NCI-H1092 (cell line): ENCODE data around the gene TTC21B.
"Not testable (repeated sequence)": the region's sequence is repeated elsewhere in the genome, so short reads cannot be mapped to it uniquely, and the experiment has no call there.

Experiments used
- DNase-seq: peaks from one replicate; lab custom pipeline; 2025; lab: John Stamatoyannopoulos, UW

TTC21B gene

DNA sequence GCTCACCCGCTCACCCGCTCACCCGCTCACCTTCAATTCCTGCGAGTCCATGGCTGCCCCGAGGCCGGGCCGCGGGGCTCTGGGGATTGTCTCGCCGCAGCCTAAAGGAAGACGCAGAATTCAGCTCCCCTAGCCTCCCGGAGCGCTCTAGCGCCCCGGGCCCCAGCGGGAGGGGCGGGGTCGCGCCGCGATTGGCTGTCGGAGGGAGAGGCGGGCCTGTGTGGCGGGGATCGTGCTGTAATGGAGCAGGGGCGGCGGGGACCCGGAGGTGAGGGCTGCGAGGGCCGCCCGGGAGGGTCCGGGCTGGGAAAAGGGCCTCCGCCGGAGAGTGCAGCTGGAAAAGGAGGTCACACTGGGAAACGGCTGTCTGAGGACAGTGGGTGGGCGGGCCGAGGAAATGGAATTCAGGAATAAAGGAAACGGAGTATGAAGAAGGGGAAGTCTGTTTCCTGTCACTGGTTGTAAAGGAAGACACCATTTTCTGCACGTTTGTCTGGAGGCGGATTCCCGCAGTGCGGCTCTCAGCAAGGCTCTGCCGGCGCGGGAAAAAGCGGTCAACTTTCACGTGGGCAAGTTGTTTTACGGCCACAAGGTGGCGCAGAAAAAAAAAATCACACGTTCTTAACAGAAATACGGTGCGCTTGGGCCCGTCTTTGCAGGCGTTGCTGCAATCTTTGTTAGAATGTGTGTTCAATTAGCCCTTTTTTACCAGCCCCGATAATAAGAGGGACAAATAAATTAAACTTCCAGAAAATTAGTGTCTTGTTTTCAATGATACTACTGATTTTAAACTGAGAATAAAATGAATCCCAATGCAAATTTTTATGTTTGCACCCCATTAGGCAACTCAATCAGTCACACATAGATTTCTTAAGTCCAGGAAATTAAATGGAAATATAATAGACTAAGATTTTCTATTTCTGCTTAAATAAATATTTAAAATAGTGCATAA lies at the start of gene TTC21B:
TTC21B (minus strand) TSS at position 122 of the 952 bp plus-strand sequence; CDS start at position 51, 71 bp downstream.
- DNase-seq: peak; percentile 89

DNA sequence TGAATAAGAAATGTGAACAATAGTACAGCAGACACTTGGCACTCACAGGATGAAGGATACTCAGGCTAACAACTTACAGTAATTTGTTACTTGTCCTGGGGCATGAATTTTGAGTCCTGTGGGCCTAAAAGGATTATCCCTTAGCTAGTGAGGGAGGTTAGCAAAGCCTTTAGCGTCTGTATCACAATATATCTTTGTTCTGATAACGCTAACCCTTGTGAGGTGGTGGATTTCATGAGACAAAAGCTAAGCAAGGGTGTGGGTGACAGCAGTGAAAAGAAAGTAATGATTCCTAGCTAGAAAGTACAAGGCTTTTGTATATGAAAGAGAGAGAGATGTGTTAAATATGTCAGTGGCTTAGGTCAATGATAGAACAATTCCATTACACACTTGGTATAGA lies 46.8 kb upstream of the TTC21B start:
- DNase-seq: no peak

DNA sequence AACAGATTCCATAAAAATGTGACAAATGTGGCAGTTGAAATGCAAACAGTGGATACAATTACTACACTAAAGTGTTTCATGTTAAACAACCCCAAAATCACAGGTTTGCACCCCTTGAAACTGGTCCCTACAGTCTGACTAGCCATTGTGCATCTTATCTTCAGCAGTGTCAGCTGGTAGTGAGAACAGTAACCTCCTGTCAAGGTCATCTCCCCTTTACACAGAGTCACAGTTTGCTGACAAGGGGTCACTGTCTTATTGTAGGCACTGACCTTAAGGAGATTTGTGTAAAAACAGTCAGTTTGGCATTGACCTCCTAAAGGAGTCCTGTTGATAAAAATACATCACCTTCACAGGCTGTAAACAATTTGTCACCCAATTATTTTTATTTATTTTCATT lies 37.3 kb upstream of the TTC21B start:
- no peak for DNase-seq

DNA sequence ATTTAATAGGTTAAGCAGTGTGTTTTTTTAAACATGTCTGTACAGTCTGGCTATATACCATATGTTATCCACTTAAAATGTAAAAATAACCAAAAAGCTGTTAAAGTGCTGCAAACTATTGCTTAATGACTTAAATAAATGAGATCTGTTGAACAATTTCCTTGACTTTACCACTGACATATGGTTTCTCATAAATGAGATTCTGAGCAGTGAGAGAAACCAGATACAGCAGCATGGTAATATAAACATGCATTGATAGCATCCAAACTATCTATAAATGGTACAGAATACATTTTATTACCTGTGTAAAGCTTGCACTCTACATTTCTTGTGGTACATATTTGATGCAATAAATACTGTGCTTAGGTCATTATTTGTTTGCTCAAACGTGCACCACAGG lies 36.3 kb upstream of the TTC21B start:
- DNase-seq: no peak

DNA sequence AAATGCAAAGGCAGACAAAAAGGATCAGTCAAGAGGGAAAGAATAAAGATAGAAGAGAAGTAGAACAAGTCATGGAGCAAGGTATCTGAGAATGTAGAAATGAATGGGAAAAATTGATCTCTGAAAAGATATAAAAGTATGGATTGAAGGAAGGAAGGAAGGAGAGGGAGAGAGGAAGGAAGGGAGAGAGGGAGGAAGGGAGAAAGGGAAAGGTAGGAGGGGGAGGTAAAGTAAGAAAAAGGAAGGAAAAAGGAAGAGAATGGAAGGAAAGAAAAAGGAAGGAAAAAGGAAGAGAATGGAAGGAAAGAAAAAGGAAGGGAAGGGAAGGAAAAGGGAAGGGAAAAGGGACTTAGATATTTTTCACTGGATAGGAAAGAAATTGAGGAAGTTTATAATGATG lies 31.5 kb upstream of the TTC21B start:
- DNase-seq: no peak

DNA sequence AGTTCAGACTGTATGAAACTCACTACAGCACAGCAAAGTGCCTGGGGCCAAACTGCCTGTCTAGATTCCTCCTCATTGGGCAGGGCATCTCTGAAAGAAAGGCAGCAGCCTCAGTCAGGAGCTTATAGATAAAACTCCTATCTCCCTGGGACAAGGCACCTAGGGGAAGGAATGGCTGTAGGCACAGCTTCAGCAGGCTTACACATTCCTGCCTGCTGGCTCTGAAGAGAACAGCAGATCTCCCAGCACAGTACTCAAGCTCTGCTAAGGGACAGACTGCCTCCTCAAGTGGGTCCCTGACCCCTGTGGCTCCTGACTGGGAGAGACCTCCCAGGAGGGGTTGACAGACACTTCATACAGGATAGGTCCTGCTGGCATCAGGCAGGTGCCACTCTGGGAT lies 18.6 kb upstream of the TTC21B start:
- DNase-seq: not testable (repeated sequence)

DNA sequence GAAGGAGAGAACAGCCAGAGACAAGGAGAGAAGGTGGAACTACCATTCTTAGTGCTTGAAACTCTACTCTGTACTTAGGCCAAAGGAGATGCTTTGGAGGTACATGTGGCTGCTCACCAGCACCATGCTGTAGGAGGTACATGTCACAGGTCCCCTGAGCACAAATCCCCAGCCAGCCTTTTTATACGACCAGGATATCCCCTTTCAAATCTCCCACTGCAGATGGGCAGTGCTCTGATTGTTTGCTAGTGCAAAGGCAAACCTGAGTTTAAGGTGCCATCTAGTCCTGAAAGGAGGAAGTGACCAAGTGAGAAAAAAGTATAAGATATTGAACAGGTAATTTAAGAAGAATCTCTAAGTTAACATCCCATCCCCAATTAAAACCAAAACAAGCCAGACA lies 17.1 kb upstream of the TTC21B start:
- DNase-seq: no peak

DNA sequence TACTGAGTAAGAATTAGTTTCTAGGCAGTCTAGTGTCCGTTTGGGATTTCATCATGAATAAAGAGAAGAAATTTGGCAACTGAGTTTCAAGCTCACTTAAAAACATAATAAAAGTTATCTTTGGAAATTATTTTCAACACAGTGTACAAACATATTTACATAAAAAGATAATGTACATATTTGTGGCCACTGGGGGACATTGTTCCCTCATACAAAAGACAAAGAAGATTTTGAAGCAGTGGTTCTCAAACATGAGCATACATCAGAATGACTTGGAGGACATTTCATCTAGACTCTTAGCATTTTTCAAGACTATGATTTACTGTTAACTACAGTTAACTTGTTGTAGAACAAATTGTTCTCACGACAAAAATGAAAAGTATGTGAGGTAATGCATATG lies 15.7 kb upstream of the TTC21B start:
- DNase-seq: no peak

DNA sequence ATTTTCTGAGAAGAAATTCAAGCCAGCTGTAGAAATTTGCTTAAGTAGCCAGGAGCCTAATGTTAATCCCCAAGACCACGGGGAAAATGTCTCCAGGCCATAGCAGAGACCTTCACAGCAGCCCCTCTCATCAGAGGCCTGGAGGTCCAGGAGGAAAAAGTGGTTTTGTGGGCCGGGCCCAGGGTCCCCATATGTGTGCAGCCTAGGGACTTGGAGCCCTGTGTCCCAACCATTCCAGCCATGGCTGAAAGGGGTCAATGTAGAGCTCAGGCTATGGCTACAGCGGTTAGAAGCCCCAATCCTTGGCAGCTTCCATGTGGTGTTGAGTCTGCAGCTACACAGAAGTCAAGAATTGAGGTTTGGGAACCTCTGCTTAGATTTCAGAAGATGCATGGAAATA lies 14.2 kb upstream of the TTC21B start:
- no peak for DNase-seq

DNA sequence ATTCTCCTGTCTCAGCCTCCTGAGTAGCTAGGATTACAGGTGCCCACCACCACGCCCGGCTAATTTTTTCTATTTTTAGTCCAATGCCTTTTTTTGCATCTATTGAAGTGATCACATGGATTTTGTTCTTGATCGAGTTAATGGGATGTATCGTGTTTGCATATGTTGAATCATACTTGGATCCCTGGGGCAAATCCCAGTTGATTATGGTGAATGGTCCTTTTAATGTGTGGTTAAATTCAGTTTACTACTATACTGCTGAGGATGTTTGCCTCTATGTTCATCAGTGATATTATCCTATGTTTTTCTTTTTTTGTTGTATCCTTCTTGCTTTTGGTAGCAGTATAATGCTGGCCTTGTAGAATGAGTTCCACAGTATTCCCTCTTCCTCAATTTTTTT lies 8.2 kb upstream of the TTC21B start:
- DNase-seq: no peak

DNA sequence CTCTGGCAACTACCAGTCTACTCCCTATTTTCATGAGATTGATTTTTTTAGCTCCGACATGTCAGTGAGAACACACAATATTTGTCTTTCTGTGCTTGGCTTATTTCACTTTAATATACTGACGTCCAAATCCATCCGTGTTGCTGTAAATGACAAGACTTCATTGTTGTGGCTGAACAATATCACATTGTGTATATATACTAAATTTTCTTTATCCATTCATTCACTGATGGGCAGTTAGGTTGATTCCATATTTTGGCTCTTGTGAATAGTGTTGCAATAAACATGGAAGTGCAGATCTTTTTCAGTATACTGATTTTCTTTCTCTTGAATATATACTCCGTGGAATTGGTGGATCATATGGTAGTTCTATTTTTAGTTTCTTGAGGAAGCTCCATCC lies 5.8 kb upstream of the TTC21B start:
- no peak for DNase-seq

DNA sequence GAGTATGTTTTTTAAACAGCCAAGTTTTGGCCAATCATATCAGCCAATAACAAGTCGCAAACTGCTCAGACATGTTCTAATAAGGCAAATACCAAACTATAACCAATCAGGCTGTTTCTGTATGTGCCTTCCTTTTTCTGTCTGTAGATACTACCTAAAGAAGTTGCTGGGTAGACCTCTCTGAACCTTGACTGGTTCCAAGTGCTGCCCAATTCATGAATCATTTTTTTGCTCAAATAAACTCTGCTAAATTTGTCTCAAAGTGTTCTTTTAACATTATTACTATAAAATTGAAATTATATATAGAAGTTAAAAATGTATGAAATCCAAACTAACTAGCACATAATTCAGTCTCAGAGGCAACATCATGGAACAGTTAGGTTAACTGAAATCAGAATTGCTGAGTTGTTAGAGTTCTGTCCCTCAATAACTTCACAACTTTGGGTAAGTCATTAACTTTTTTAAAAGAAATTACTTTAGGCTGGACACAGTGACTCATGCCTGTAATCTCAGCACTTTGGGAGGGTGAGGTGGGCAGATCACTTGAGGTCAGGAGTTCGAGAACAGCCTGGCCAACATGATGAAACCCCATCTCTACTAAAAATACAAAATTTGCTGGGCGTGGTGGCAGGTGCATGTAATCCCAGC lies 4.9 kb upstream of the TTC21B start:
- DNase-seq: no peak

DNA sequence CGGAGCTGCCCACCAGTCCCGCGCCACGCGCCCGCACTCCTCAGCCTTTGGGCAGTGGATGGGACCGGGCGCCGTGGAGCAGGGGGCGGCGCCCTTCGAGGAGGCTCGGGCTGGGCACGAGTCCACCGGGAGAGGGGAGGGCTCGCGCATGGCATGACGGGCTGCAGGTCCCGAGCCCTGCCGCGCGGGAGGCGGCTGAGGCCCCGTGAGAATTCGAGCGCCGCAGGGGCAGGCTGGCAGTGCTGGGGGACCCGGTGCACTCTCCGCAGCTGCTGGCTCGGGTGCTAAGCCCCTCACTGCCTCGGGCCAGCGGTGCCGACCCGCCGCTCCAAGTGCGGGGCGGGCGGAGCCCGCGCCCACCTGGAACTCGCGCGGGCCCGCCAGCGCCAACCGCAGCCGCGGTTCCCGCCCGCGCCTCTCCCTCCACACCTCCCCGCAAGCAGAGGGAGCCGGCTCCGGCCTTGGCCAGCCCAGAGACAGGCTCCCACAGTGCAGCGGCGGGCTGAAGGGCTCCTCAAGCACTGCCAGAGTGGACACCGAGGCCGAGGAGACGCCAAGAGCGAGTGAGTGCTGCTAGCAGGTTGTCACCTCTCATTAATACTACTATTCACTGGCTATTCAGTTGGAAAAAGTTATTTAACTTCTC lies 3.6 kb upstream of the TTC21B start:
- DNase-seq: peak; percentile 15

DNA sequence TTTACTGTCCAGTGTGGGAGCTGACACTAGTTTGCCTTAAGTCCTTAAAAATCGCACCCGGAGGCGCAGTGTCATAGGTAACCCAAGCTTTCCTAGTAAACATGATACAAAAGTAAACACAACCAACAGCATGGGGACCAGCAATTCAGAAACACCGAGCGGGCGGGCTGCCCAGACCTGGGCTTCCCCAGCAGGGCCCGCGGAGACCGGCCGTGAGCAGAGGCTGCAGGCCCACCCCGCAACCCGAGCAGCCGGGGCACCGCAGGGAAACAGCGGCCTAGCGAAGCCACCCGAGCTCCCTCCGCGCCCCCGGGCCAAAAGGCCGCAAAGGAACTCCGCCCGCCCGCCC lies 296 bp downstream of the TTC21B start:
- peak; percentile 69 for DNase-seq

DNA sequence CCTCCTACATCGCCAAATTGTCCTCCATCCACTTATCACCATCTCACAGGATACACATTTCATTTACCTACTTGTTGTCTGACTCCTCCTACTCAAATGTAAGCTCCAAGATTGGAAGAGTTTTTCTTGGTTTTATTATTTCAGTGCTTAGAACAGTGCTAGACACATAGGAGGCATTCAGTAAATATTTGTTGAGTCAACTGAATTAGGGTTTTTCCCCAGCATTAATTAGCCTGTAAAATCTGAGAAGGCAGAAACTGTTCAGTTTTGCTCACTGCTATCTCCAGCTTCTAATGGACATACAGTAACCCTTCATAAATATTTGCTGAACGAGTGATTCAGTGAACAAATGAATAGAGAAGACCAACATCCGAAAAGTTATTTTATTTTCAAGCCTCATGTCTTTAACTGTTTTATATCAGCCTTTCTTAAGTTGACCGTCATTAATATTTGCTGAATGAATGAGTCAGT lies 800 bp downstream of the TTC21B start:
- no peak for DNase-seq

DNA sequence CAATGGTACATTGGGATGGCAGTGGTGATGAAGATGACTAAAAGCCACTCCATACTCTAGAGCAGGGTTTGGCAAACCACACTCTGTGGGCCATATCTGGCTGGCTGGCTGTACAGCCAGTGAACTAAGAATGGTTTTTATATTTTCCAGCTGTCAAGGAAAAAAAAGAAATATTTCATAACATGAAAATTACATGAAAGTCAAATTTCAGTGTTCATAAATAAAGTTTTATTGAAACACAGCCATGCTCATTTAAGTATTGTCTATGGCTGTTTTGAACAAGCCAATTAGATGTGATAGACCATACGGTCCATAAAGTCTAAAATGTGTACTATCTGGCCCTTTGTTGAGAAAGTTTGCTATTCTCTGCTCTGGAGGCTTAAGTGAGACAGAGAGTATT lies 1.5 kb downstream of the TTC21B start:
- DNase-seq: no peak

DNA sequence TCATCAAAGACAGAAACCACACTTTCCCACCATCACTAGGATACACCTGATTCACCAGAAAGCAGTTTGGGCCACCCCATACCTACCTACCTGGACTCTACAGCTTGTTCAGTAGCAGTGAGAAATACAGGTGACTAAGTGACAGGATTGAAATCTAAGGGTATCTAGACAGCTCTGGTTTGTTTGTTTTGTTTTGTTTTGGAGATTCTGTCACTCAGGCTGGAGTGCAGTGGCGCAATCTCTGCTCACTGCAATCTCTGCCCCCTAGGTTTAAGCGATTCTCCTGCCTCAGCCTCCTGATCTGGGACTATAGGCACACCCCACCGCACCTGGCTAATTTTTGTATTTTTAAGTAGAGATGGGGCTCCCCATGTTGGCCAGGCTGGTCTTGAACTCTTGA lies 3.1 kb downstream of the TTC21B start:
- DNase-seq: no peak

DNA sequence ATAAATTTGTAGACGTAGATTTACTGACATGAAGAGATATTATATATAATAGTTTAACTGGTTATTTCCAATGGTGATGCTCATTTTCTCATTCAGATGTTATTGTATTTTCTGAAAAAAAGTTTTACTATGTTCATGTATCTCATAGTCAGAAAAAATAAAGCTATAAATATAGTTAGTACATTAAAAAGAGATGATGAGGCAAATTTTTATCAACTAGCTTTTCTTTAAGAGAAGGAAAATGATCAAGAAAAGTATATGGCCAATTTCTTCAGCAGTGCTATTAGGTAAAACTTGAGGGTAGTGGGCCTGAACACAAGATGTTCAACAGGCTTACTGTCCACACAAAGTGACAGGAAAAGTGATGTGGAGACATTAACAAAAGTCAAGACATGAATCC lies 11.7 kb downstream of the TTC21B start:
- no peak for DNase-seq

DNA sequence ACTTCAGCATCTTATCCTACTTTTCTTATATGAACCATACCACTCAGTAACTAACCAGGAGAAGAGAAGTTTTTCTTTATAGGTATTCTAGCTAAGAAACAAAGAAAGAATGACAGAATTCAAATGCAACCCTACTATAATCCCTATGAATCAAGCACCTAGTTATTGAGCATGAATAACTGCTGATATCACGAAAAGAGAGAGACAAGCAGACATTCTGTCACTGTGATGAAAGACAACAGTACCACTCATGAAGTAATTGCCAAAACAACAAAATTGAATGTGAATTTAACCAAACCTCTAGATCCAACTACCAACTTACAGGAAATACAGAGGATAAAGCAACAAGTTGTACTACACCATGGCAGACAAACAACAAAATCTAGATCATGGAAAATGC lies 15.3 kb downstream of the TTC21B start:
- DNase-seq: no peak

DNA sequence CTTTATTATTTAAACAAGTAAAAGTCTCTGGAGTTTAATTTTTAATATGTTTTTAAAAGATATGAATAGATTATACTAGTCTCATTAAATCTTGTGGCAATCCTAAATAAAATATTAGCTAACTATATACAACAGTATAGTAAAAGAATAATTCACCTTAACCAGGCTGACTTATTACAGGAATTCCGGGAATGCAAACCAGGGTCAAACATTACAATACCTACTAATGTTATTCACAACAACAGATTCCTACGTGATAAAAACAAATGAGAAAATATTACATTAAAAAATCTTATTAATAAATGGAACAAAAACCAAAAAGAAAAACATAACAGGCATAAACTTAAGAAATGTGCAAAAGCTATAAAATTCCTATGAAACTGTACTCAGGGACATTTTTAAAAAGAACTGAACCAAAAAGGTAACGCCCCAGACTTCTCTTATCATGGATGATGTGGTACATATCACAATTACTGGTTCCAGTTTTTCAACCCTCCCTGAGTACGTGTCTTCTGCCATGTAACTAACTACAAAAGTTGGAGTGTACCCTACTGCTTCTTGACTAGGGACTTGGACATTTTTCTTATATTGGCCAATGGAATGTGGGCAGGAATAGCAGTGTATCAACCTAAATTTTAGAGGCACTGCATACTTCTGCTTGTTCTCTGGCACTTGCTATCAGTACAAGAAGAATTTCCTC lies 20.2 kb downstream of the TTC21B start:
- DNase-seq: no peak

DNA sequence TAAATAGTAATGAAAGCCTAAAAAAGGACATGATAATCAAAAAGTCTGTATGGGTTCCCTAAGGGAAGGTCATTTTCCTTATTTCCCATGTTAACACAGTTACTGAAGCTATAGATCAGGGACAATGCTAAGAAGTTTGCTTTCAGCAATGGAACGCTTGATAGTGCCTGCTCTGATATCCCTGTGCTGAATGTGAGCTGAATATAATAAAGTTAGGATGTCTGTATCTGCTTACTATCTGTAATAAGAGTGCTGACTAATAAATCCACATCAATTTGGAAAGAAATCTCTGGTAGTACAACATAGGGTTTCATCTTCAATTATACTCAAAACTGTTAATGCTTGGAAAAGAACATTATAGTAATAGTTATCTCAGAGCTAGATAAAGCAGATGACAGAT lies 25.8 kb downstream of the TTC21B start:
- no peak for DNase-seq

DNA sequence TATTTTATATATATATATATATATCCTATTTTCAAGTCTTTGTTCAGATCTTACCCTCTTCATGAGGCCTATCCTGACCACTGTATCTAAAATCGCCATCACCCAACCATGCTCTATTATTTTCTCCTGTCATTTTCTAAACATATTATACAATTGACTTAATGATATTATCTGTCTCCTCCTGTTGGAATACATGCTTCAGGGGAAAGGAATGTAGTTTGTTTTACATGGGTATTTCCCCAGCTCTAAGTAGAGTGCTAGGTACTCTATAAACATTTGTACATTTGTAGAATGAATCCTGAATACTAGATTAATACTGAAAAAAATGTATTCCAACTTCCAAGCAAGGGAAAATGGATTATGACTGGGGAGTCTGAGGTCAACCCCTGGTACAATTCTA lies 26.2 kb downstream of the TTC21B start:
- DNase-seq: no peak
